Activated CD8-positive, alpha-beta memory T cell treated with anti-CD3 and anti-CD28 coated beads, Interleukin-2, amount 50 U/mL, for 24 hours (primary cell): ENCODE measurements around the gene AKIRIN2.
"Not testable (repeated sequence)": the region's sequence is repeated elsewhere in the genome, so short reads cannot be mapped to it uniquely, and the experiment has no call there.

ENCODE experiments used
- DNase-seq: peaks from one replicate; pipeline ENCODE4 v3.0.0-alpha.2; 2020; ENCODE audit errors: extremely low read depth

The AKIRIN2 gene

DNA sequence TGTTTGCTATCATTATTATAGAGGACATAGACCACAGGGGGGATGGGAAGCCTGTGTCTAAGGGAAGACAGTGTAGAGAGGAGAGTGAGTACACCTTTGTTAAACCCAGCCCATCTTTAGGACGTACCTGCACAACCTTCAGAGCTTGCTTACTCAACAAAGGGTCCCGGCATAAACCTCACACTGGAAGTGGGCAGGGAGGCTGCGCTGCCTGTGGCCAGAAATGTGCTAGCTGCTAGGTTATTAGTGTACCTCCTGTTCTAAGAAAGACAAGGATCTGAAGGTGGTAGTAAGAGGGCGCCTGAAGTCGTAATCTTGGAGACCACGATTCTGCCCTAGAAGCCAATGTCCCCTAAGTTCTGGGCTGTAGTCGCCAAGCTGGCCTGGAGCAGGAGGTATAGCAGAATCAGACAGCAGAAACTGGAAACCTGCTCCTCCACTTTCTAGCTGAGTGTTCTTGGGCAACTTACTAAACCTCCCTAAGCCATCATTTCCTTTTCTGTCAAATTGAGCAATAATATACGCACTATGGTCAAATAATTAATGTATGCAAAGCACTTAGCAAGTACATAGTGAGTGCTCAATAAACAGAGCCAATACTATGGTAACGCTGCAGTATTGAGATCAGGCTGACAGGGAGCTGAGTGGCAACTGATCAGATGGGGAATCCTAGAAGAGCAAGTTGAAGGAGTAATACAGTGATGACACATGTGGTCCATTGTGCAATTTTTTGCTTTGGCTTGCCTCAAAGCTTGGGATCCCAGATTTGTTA, 16.8 kb upstream of the AKIRIN2 start:
- DNase-seq: no peak

GRCh38 chr6:87716928-87717614, 15.0 kb upstream of the AKIRIN2 start:
- DNase-seq: no peak

- DNase-seq: no peak
Observed at GRCh38 chr6:87714093-87714842, 12.2 kb upstream of the AKIRIN2 start.

DNA sequence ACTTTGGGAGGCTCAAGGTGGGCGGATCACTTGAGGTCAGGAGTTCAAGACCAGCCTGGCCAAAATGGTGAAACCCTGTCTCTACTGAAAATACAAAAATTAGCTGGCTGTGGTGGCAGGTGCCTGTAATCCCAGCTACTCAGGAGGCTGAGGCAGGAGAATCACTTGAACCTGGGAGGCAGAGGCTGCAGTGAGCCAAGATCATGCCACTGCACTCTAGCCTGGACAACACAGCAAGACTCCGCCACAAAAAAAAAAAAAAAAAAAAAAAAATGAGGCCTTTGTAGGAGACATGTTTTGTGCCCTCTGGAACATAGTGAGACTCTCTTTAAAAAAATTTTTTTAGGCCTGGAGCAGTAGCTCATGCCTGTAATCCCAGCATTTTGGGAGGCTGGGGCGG, 10.7 kb upstream of the AKIRIN2 start:
- DNase-seq: not testable (repeated sequence)

GRCh38 chr6:87710090-87710489, 8.1 kb upstream of the AKIRIN2 start:
- DNase-seq: no peak

DNA sequence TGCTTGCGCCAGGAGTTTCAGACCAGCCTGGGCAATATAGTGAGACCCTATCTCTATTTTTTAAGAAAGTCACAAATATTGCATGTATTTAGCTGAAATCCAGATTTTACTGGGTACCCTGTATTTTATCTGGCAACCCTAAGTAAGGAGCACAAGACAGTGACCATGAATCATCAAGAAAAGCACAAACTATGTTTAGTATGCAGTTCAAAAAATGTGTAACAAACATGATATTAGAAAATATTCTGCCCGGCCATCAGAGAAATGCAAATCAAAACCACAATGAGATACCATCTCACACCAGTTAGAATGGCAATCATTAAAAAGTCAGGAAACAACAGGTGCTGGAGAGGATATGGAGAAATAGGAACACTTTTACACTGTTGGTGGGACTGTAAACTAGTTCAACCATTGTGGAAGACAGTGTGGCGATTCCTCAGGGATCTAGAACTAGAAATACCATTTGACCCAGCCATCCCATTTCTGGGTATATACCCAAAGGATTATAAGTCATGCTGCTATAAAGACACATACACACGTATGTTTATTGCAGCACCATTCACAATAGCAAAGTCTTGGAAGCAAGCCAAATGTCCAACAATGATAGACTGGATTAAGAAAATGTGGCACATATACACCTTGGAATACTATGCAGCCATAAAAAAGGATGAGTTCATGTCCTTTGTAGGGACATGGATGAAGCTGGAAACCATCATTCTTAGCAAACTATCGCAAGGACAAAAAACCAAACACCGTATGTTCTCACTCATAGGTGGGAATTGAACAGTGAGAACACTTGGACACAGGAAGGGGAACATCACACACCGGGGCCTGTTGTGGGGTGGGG, 6.8 kb upstream of the AKIRIN2 start:
- not testable (repeated sequence) for DNase-seq

DNA sequence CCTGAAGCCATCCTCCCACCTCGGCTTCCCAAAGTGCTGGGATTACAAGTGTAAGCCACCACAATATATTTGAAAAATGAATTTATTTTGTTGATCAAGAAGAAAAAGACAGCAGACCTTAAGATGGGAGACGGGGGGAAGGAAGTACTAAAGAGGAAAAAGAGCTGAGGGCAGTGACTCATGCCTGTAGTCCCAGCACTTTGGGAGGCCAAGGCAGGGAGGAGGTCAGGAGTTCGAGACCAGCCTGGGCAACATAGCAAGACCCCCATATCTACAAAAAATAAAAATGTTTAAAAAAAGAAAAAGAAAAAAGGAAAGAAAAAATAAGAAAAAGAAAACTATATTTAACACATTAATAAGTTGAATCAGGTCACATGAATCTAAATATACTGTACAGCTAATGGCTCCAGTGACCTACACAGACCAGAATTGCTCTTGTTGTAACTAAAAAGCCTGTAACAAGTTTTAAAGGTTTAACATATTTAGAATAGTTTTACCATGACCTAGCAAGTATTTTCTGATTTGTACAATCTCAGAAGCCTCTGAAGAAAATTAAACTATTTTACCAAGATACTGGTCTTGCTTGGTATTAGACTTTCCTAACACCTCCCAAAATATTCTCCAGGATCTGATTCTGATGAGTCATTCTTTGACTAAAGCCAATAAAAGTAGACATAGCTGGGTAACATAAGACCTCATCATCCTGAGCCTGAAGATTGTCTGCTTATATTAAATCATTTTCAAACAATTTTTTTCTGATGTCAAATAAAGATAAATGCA, 4.3 kb upstream of the AKIRIN2 start:
- no peak for DNase-seq

DNA sequence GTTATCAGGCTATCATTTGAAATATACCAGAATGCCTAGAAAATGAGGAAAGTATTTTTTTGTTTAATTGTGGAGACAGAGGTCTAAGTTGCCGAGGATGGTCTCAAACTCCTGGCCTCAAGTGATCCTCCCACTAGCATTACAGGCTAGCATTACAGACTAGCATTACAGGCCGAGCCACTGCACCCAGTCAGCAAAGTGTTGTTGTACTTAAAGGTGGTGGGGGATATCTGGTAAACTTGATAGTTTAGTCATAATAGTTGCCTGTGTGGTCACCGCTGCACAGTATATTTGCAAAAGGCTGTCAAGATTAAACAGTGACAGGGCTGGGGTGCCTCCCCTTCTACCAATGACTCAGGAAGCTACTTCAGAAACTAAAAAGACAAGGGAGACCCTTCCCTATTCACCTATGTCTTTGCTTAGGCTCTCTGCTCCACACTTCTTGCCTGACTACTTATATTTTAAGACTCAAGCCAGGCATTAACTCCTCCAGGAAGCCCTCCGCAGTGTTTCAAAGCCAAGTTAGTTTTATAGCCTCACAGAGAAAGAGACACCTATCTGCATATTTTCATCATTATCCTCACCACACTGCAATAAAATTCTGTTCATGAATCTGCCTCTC, 3.1 kb upstream of the AKIRIN2 start:
- no peak for DNase-seq

GRCh38 chr6:87703039-87703438, 1.0 kb upstream of the AKIRIN2 start:
- DNase-seq: not testable (repeated sequence)

GRCh38 chr6:87702589-87702945, 534 bp upstream of the AKIRIN2 start:
- no peak for DNase-seq

GRCh38 chr6:87701344-87701675, 723 bp downstream of the AKIRIN2 start:
- no peak for DNase-seq

DNA sequence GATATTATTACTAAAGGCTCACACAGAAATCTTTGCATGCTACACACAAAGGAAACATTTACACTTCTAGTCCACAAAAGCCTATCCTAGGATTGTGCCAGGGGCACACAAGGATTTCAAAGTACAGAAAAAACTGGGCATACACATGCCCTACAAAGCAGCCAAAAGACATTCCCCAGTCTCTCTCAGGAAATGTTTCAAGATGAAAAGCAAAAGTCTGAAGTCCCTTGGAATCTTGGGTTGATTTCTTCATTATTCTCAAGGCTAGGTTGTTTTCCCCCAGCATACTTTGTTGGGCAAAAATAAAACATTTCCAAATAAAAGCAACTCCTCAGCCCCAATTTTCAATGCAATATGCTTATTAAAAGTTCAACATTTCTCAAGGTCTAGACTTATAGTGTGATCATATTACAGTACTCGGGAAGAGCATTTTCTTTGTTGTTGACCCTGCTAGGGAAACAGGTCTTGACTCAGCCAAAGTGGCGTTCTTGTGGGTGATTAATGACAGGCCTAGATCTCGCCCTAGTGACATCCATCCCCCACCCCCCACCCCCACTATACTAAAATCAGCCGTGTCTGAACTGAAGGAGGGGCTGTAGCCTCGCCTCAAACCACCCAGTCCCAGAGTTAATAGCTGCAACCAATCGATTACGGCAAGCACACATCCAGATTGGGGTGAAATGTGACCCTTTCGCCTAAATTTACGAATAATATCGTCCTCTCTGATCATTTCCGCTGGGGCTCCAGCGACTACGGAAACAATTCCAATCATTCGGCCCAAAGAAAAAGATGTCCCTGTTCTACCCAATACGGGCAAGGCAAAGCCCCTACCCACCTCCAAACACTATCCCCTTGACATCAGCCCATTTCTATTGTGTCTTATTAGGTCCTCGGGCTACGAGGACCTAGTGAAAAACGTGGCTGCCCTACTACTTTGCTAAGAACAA, 1.4 kb downstream of the AKIRIN2 start:
- DNase-seq: no peak

DNA sequence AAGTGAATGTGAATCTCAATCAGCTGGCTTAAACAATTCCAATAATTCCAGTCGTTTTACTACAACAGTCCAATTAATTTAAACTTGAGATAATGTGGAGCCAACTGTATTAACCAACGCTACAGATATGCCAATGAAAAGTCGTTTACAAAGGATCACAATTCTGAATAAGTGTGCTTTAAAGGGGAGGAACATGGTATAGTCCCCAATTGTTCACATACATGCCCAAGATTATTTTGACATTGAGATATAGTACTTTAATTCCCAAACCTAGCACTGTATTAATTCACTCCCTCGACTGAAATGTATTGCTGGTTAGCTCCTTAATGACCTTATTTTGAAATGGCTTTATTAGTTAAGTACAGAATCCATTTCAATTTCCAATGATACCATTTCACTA, 2.5 kb downstream of the AKIRIN2 start:
- DNase-seq: no peak

GRCh38 chr6:87698547-87699006, 3.5 kb downstream of the AKIRIN2 start:
- no peak for DNase-seq

- no peak for DNase-seq
Observed at GRCh38 chr6:87697581-87698546, 4.2 kb downstream of the AKIRIN2 start.

DNA sequence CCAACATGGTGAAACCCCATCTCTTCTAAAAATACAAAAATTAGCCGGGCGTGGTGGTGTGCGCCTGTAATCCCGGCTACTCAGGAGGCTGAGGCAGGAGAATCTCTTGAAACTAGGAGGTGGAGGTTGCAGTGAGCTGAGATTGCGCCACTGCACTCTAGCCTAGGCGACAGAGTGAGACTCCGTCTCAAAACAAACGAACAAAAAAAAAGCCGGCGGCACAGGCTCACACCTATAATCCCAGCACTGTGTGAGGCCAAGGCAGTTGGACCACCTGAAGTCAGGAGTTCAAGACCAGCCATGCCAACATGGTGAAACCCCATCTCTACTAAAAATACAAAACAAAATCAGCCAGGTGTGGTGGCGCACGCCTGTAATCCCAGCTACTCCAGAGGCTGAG, 5.2 kb downstream of the AKIRIN2 start:
- DNase-seq: not testable (repeated sequence)

DNA sequence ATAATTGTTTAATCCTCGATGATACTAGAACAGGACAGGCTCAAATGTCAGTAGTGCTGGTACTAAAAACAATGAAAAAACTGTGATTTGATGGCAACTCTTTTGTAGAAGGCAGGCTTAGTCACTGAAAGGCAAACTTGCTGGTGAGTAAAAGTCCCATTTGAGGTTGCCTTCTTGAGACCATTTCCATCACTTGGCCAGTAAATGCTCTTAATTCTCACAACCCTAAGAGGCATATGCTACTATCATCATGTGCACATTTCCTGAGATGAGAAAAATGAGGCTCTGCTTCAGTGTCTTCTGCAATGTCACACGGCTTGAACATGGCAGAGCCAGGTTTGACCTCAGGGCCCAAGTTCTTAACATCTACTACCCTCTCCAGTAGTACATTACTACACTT, 9.9 kb downstream of the AKIRIN2 start:
- DNase-seq: no peak

DNA sequence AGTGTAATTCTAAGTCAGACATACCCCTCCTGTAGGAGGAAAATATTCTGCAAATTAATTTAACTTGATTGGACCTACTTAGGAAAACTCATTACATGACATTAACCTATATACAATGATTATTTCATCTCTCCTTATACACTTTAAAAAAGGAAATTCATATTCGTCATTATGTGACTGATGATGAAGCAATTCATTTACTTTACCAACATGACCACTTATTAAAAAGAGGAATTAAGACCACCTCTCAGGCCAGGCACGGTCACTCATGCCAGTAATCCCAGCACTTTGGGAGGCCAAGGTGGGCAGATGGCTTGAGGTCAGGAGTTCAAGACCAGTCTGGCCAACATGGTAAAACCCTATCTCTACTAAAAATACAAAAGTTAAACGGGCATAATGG, 11.6 kb downstream of the AKIRIN2 start:
- no peak for DNase-seq
